CD4-positive, alpha-beta T cell (primary cell): ENCODE measurements around the gene ABHD5. TPM values are rescaled to one million over a fixed set of nuclear protein-coding genes. Genes with fewer than 3 reads are reported as not detected.

Experiments
- ATAC-seq: fragments of 200-7000 bp; cut with Tn5 transposase; one replicate; pipeline ENCODE4 v1.10.0; 2022; ENCODE audit warnings: mild to moderate bottlenecking; ENCODE audit not compliant: poor library complexity
- CTCF ChIA-PET: fragments of 350-600 bp; sonication (Branson Sonifier 250); formaldehyde crosslinking; loops from one replicate; lab custom pipeline; 2021; ENCODE audit warnings: antibody characterized with exemption, inconsistent platforms; lab: Charles Lee
- POLR2A ChIA-PET: fragments of 350-600 bp; sonication (Branson Sonifier 250); formaldehyde crosslinking; loops from one replicate; lab custom pipeline; 2021; ENCODE audit warnings: antibody characterized with exemption, inconsistent platforms; lab: Charles Lee
- DNase-seq, 14 experiments: peaks; one replicate each; pipeline ENCODE4 v3.0.0-alpha.2; 2013 to 2020; ENCODE audit warnings: mixed read lengths in 2 of 14
- H3K27ac ChIP-seq, 2 donors: one replicate each; pipeline versions ENCODE4 v1.5.1 to v1.7.0; 2013; ENCODE audit warnings: low read length in 2 of 2, low read depth in 1 of 2, mild to moderate bottlenecking in 1 of 2
- H3K27me3 ChIP-seq, 2 experiments: 1 replicate in 1 of 2; 2 replicates in 1 of 2; pipeline versions ENCODE4 v1.6.1 to v1.7.0; 2013; ENCODE audit warnings: low read length in 2 of 2, control low read depth in 1 of 2, mild to moderate bottlenecking in 1 of 2, moderate library complexity in 1 of 2; ENCODE audit not compliant: insufficient read depth in 2 of 2, control insufficient read depth in 1 of 2
- H3K36me3 ChIP-seq: one replicate; pipeline ENCODE4 v1.6.1; 2013; ENCODE audit warnings: low read length, control low read depth; ENCODE audit not compliant: insufficient read depth
- H3K4me1 ChIP-seq: one replicate; pipeline ENCODE4 v1.6.1; 2013; ENCODE audit warnings: low read length, control low read depth; ENCODE audit not compliant: insufficient read depth
- H3K4me3 ChIP-seq: one replicate; pipeline ENCODE4 v1.5.1; 2013; ENCODE audit warnings: mild to moderate bottlenecking, low read length, moderate library complexity
- H3K9me3 ChIP-seq, 2 experiments: 1 replicate in 1 of 2; 2 replicates in 1 of 2; pipeline versions ENCODE4 v1.6.1 to v1.7.0; 2013; ENCODE audit warnings: low read length in 2 of 2, mild to moderate bottlenecking in 2 of 2, control low read depth in 1 of 2, moderate library complexity in 1 of 2; ENCODE audit not compliant: control insufficient read depth in 1 of 2, insufficient read depth in 1 of 2
- H3K27ac Mint-ChIP-seq: one replicate; pipeline ENCODE4 v1.8.0; 2020; ENCODE audit warnings: mixed read lengths
- H3K27me3 Mint-ChIP-seq: one replicate; pipeline ENCODE4 v1.8.0; 2021; ENCODE audit warnings: mixed read lengths
- H3K36me3 Mint-ChIP-seq: one replicate; pipeline ENCODE4 v1.8.0; 2021; ENCODE audit warnings: low read depth, mixed read lengths
- H3K4me1 Mint-ChIP-seq: one replicate; pipeline ENCODE4 v1.8.0; 2021; ENCODE audit warnings: low read depth, mixed read lengths
- H3K4me3 Mint-ChIP-seq: one replicate; pipeline ENCODE4 v1.8.0; 2020; ENCODE audit warnings: mild to moderate bottlenecking, mixed read lengths
- H3K9me3 Mint-ChIP-seq: one replicate; pipeline ENCODE4 v1.8.0; 2020; ENCODE audit warnings: mixed read lengths
- CTCF ChIP-seq: fragments of 200-600 bp; IDR thresholded peaks from one replicate; pipeline ENCODE4 v1.8.0; 2022; ENCODE audit warnings: antibody characterized with exemption, mild to moderate bottlenecking
- intact Hi-C, 2 experiments: fragments of 100-400 bp; cut with DNase I in 1 of 2; cut with micrococcal nuclease in 1 of 2; formaldehyde crosslinking; loops; one replicate each; pipeline versions ENCODE4 v1.15.1 to v1.9.0; 2023 to 2025; cut with DNase I, micrococcal nuclease
- total RNA-seq, 174 experiments: library from RNA in 2 of 174; stranded (reverse) in 2 of 174; gene quantifications; one replicate each; pipeline ENCODE4 v1.2.3 and lab custom pipeline; 2021 to 2026

ABHD5 gene
- total RNA-seq, 2 experiments from 2014 or later, result 6.4 to 9.3 TPM

- H3K4me3 ChIP-seq, result no peak overlapping the region
- Mint-ChIP-seq H3K4me3 (no peak overlapping the region), H3K9me3 (no peaks in the 10 kb centered on the region), H3K4me1 (no peaks in the 10 kb centered on the region), H3K36me3 (no peaks in the 10 kb centered on the region), H3K27me3 (peaks cover 35% of the 10 kb centered on the region), H3K27ac (no peak overlapping the region)
- no peak for DNase-seq
- ChIA-PET POLR2A (no interaction called here), CTCF (no interaction called here)
- no peaks in the 10 kb centered on the region for H3K36me3 ChIP-seq
- TF ChIP-seq CTCF, result no peak
- H3K27ac ChIP-seq, result no peak overlapping the region
- no peaks in the 10 kb centered on the region for H3K9me3 ChIP-seq
- no peaks in the 10 kb centered on the region for H3K27me3 ChIP-seq
- H3K4me1 ChIP-seq, result no peaks in the 10 kb centered on the region
- intact Hi-C loops, result no loop called here
- no peak for ATAC-seq
These were observed 43.2 kb upstream of the ABHD5 start for GRCh38 chr3:43647331-43648166.

- Histone ChIP-seq H3K9me3 (no peaks in the 10 kb centered on the region), H3K4me3 (no peak overlapping the region), H3K27ac (no peak overlapping the region), H3K36me3 (no peaks in the 10 kb centered on the region), H3K4me1 (no peaks in the 10 kb centered on the region), H3K27me3 (no peaks in the 10 kb centered on the region)
- no peak for TF ChIP-seq CTCF
- ATAC-seq, result no peak
- ChIA-PET CTCF (no interaction called here), POLR2A (no interaction called here)
- no peaks in the 10 kb centered on the region for H3K4me1 Mint-ChIP-seq
- DNase-seq, result no peak
- intact Hi-C loops, result no loop called here
- no peak overlapping the region for H3K4me3 Mint-ChIP-seq
- no peak overlapping the region for H3K27ac Mint-ChIP-seq
- H3K27me3 Mint-ChIP-seq, result peaks cover 32% of the 10 kb centered on the region
- H3K9me3 Mint-ChIP-seq, result no peaks in the 10 kb centered on the region
- no peaks in the 10 kb centered on the region for H3K36me3 Mint-ChIP-seq
These were observed 41.8 kb upstream of the ABHD5 start for GRCh38 chr3:43648957-43649356.

- POLR2A ChIA-PET, result no interaction called here
These were observed 41.3 kb upstream of the ABHD5 start for GRCh38 chr3:43649365-43649968.

More at GRCh38 chr3:43649365-43649968, 41.3 kb upstream of the ABHD5 start:
- H3K36me3 ChIP-seq, result no peaks in the 10 kb centered on the region
- TF ChIP-seq CTCF, result no peak
- no peak overlapping the region for H3K4me3 ChIP-seq
- Mint-ChIP-seq H3K4me1 (no peaks in the 10 kb centered on the region), H3K36me3 (no peaks in the 10 kb centered on the region), H3K9me3 (no peaks in the 10 kb centered on the region), H3K27me3 (peaks cover 30% of the 10 kb centered on the region), H3K4me3 (no peak overlapping the region), H3K27ac (no peak overlapping the region)
- ATAC-seq, result no peak
- H3K4me1 ChIP-seq, result no peaks in the 10 kb centered on the region
- DNase-seq, result no peak
- H3K9me3 ChIP-seq, result no peaks in the 10 kb centered on the region
- no peak overlapping the region for H3K27ac ChIP-seq
- no peaks in the 10 kb centered on the region for H3K27me3 ChIP-seq
- CTCF ChIA-PET, result no interaction called here
- intact Hi-C loops, result no loop called here
